Effector memory CD8-positive, alpha-beta T cell (primary cell): Measurements from ENCODE around the gene POLR3A.

Source experiments
- ATAC-seq: fragments of 150-1000 bp; cut with Tn5 transposase; replicated peaks from 2 replicates; pipeline ENCODE4 v1.10.0; 2021; ENCODE audit warnings: mild to moderate bottlenecking, moderate library complexity
- DNase-seq, 3 experiments: peaks; one replicate each; pipeline ENCODE4 v3.0.0; 2021
- H3K27ac Mint-ChIP-seq, 2 donors: one replicate each; pipeline ENCODE4 v1.8.0; 2022; ENCODE audit warnings: mild to moderate bottlenecking in 2 of 2, mixed read lengths in 2 of 2, moderate library complexity in 2 of 2
- H3K27me3 Mint-ChIP-seq, 2 donors: one replicate each; pipeline ENCODE4 v1.8.0; 2022; ENCODE audit warnings: mixed read lengths in 2 of 2
- H3K36me3 Mint-ChIP-seq: one replicate; pipeline ENCODE4 v1.8.0; 2022; ENCODE audit warnings: mild to moderate bottlenecking, moderate library complexity, mixed read lengths; ENCODE audit not compliant: insufficient read depth
- H3K4me1 Mint-ChIP-seq, 2 donors: one replicate each; pipeline ENCODE4 v1.8.0; 2022; ENCODE audit warnings: low read depth in 2 of 2, mixed read lengths in 2 of 2
- H3K4me3 Mint-ChIP-seq, 2 donors: one replicate each; pipeline ENCODE4 v1.8.0; 2022; ENCODE audit warnings: mild to moderate bottlenecking in 2 of 2, mixed read lengths in 2 of 2, moderate library complexity in 2 of 2
- H3K9me3 Mint-ChIP-seq, 2 donors: one replicate each; pipeline ENCODE4 v1.8.0; 2022; ENCODE audit warnings: mixed read lengths in 2 of 2

POLR3A gene

DNA sequence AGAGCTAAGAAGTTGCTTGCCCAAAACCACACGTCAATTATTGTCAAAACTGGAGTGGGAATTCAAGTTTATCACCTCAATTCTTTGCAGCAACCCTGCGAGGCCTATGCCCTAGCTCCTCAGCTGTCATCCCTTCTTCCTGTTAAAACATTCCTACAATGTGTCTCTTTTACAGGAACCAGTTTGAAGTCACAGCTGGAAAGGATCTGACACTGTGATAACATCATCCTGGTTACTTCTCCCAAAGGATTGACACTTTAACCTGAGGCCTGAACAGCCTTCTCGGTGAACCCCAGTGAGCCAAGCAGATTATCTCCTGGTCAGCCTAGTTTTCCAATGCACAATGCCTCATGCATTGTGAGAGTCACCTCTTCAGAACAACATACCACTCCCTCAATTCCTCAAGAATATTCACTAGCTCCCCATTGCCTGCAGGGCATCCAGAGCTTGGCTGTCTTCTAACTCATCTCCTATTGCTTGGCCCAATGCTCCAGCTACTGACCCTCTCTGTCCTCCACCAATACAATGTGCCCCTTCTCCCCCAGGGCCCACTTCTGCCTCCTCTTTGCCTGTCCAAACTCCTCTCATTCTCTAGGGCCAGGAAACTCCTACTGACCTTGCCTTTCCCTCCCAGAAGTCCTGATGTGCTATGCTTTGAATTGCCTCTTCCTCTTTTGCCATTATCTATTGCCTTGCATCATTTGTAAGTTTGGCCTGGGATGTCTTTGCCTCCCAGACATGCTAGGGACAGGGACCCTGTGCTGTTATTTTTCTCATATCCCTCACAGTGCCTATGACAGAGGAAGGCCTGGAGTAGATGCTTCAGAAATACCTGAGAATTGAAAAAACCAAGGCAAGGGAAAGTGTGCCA is 92.4 kb downstream of the POLR3A start:
- Mint-ChIP-seq H3K4me1 (no peaks in the 10 kb centered on the region), H3K27ac (no peak overlapping the region), H3K9me3 (no peaks in the 10 kb centered on the region), H3K36me3 (no peaks in the 10 kb centered on the region), H3K4me3 (no peak overlapping the region), H3K27me3 (peaks cover 0 to 5% of the 10 kb centered on the region in 2 donors)
- DNase-seq (no peak), ATAC-seq (no peak)

DNA sequence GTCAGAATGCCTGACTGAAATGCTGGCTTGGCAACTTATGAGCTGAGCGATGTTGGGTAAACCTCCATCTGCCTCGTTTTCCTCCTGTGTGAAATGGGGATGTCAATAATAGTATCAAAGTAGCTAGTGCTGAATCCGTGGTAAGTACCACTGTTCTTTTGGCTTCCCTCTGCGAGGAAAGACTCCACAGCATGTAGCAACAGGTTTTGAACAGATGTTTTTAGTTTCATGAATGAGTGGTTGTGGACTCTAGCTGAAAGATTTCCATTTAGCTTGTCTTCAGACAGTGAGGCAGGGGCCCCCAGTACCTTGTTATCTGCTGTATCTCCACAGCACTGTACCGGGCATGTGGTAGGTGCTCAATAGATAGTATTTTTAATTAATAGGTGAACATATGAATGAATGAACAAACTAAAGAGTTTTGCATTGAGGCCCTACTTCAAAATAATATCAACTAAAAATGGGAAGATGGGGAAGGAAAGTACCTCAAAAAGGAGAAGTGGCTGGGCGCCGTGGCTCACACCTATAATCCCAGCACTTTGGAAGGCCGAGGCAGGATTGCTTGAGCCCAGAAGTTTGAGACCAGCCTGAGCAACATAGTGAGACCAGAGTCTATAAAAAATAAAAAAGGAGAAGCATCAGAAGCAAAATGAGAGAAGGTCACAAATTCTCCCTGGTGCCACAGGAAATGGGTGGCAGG is 97.1 kb downstream of the POLR3A start:
- Mint-ChIP-seq H3K27me3 (peaks cover 8 to 14% of the 10 kb centered on the region in 2 donors), H3K4me1 (peaks cover 6 to 7% of the 10 kb centered on the region in 2 donors), H3K36me3 (no peaks in the 10 kb centered on the region), H3K4me3 (no peak overlapping the region), H3K27ac (no peak overlapping the region), H3K9me3 (no peaks in the 10 kb centered on the region)
- ATAC-seq (no peak), DNase-seq (no peak)

- no peak for DNase-seq
- peak overlapping the region; percentile 65 to 85 for H3K27ac Mint-ChIP-seq
Observed at GRCh38 chr10:77927402-77928246, 101.7 kb downstream of the POLR3A start.

DNA sequence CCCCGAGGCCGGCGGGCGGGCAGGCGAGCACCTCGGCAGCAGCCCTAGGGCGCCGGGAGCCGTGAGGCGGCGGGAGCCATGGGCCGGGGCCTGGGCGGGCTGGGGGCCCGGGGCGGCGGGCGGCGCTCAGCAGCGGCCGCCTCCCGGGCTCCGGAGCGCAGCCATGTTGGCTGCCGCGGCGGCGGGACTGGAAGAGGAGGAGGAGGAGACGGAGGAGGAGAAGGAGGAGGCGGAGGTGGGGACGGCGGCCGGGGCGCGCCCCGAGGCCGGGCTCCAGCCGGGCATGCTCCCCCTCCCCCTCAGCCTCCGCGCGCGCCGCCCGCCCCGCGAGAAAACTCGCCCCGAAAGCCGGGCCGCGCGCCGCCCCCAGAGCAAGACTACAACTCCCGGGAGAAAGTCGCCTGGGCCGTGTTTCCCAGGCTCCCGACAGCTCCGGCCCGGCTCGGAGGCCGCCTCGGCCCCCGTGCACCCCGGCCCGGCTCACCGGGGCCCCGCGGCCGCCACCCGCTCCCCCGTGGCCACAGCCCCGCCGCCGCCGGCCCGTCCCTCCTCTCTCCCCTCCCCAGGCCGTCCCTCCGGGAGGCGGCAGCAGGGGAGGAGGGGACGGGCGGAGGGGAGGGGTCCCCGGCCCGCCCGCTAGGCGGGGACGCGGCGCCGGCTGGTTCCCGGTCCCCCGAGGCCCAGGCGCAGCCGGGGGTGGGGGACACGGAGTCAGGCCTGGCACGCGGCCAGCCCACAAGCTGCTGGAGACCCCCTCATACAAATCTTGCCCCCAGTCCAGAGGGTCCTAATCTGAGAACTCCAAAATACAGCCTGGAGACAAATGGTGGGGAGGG is 102.5 kb downstream of the POLR3A start, which contains the start of gene DLG5:
Gene DLG5 (minus strand): TSS at position 190 of the 836 bp plus-strand sequence. CDS start 235 bp downstream, outside the sequence.
- peak; percentile 8 to 19 (median 10) for DNase-seq
- peak; percentile 68 for ATAC-seq
- H3K9me3 Mint-ChIP-seq: no peaks in the 10 kb centered on the region
- H3K27ac Mint-ChIP-seq: peak within 1 kb of the TSS; percentile 65 to 85
- H3K27me3 Mint-ChIP-seq: peaks cover 18 to 24% of the 10 kb centered on the region in 2 donors
- H3K36me3 Mint-ChIP-seq: no peaks in the 10 kb centered on the region
- H3K4me1 Mint-ChIP-seq: peaks cover 13 to 20% of the 10 kb centered on the region in 2 donors
- H3K4me3 Mint-ChIP-seq: peak within 1 kb of the TSS; percentile 77 to 84

More at GRCh38 chr10:77927402-77928246, 101.7 kb downstream of the POLR3A start:
- peaks cover 18 to 24% of the 10 kb centered on the region in 2 donors for H3K27me3 Mint-ChIP-seq
- H3K4me1 Mint-ChIP-seq: peaks cover 13 to 20% of the 10 kb centered on the region in 2 donors
- H3K9me3 Mint-ChIP-seq: no peaks in the 10 kb centered on the region
- H3K4me3 Mint-ChIP-seq: peak overlapping the region; percentile 77 to 84
- ATAC-seq: no peak
- H3K36me3 Mint-ChIP-seq: no peaks in the 10 kb centered on the region

GRCh38 chr10:77925795-77926565 is 103.3 kb downstream of the POLR3A start:
- DNase-seq (peak; percentile 5 to 20 (median 17)), ATAC-seq (peak; percentile 73)
- Mint-ChIP-seq H3K27me3 (peaks cover 18 to 24% of the 10 kb centered on the region in 2 donors), H3K27ac (peak overlapping the region; percentile 6 to 50), H3K9me3 (no peaks in the 10 kb centered on the region), H3K36me3 (no peaks in the 10 kb centered on the region), H3K4me1 (peaks cover 15 to 26% of the 10 kb centered on the region in 2 donors), H3K4me3 (peak overlapping the region; percentile 59 to 71)

- H3K4me3 Mint-ChIP-seq: peak overlapping the region; percentile 59 to 71
- H3K27ac Mint-ChIP-seq: peak overlapping the region; percentile 6 to 50
- H3K4me1 Mint-ChIP-seq: peaks cover 21 to 28% of the 10 kb centered on the region in 2 donors
- no peaks in the 10 kb centered on the region for H3K9me3 Mint-ChIP-seq
- no peak for ATAC-seq
- peaks cover 18 to 24% of the 10 kb centered on the region in 2 donors for H3K27me3 Mint-ChIP-seq
- no peak for DNase-seq
- no peaks in the 10 kb centered on the region for H3K36me3 Mint-ChIP-seq
Observed at GRCh38 chr10:77925410-77925794, 103.9 kb downstream of the POLR3A start.

GRCh38 chr10:77922566-77923179 is 106.6 kb downstream of the POLR3A start:
- Mint-ChIP-seq H3K4me1 (peaks cover 27 to 28% of the 10 kb centered on the region in 2 donors), H3K27me3 (peaks cover 14% of the 10 kb centered on the region in 2 donors), H3K9me3 (no peaks in the 10 kb centered on the region), H3K4me3 (no peak overlapping the region), H3K27ac (no peak overlapping the region), H3K36me3 (no peaks in the 10 kb centered on the region)
- ATAC-seq (no peak), DNase-seq (no peak)

DNA sequence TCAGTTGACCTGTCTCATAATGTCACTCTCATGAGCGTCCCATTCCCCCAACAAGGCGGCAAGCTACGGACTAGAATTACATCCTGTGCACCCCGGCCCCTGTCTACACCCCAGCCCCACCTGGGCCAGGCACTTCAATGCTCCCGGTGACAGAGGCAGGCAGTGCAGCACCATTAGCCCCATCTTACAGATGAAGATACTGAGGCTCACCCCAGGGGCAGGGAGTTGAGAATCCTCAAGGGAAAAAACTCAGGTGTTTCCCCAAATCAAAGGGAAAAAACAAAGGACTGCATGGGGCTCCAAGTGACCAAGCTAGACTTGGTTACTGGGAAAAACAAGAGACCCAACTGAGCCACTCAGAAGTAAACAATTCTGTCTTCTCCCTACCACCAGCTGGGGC is 107.3 kb downstream of the POLR3A start:
- no peak for DNase-seq
- no peak for ATAC-seq
- Mint-ChIP-seq H3K9me3 (no peaks in the 10 kb centered on the region), H3K4me1 (peaks cover 22 to 24% of the 10 kb centered on the region in 2 donors), H3K27me3 (peaks cover 9 to 10% of the 10 kb centered on the region in 2 donors), H3K27ac (no peak overlapping the region), H3K36me3 (no peaks in the 10 kb centered on the region), H3K4me3 (no peak overlapping the region)

DNA sequence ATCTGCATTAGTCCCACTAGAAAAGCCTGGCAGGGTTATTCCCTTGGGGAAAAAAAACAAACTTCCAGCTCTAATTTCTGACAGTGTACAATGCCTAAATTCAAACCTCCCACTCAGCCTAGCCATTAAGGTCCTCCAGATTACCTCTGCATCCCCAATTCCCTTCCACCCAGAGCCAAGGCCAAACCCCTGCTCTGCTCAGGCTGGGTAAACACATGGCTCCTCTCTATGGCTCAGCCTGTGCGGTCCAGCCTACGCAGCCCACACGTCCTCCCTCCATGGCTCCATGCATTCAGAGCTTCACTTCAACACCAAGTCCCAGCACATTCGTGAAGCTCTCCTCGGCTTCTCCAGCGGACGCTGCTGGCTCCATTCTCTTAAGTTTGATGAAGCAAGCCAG is 107.9 kb downstream of the POLR3A start:
- H3K27ac Mint-ChIP-seq: peak overlapping the region in 1 of 2 donors; percentile 3
- no peaks in the 10 kb centered on the region for H3K9me3 Mint-ChIP-seq
- H3K4me1 Mint-ChIP-seq: peaks cover 22 to 24% of the 10 kb centered on the region in 2 donors
- H3K36me3 Mint-ChIP-seq: no peaks in the 10 kb centered on the region
- DNase-seq (no peak), ATAC-seq (no peak)
- H3K27me3 Mint-ChIP-seq: peaks cover 9 to 10% of the 10 kb centered on the region in 2 donors
- H3K4me3 Mint-ChIP-seq: no peak overlapping the region

GRCh38 chr10:77920495-77920894 is 108.8 kb downstream of the POLR3A start:
- no peaks in the 10 kb centered on the region for H3K9me3 Mint-ChIP-seq
- no peaks in the 10 kb centered on the region for H3K36me3 Mint-ChIP-seq
- H3K4me1 Mint-ChIP-seq: peaks cover 22 to 23% of the 10 kb centered on the region in 2 donors
- peaks cover 8 to 9% of the 10 kb centered on the region in 2 donors for H3K27me3 Mint-ChIP-seq
- no peak for DNase-seq
- no peak overlapping the region for H3K4me3 Mint-ChIP-seq
- ATAC-seq: no peak
- H3K27ac Mint-ChIP-seq: peak overlapping the region in 1 of 2 donors; percentile 4

DNA sequence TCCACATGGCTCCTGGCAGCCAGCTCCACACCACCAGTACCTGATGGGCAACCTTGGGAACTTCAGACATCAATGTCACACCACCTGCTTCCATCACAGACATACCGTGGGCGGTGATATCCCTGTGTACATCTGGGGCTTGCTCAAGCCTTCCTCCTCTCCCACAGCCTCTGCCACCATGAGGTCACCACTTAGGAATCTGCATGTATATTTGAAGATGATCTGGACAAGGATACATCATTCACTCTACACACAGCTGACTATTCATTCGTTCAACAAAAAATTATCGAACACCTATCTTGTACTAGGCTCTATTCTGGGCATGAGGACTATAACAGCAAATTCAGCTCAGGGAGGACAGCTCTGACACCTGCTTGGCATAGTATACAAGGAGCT is 109.6 kb downstream of the POLR3A start:
- Mint-ChIP-seq H3K27ac (no peak overlapping the region), H3K4me3 (no peak overlapping the region), H3K4me1 (peaks cover 15 to 17% of the 10 kb centered on the region in 2 donors), H3K36me3 (no peaks in the 10 kb centered on the region), H3K9me3 (no peaks in the 10 kb centered on the region), H3K27me3 (peaks cover 0 to 4% of the 10 kb centered on the region in 2 donors)
- DNase-seq: no peak
- no peak for ATAC-seq
